Measurements from ENCODE around the gene AQP12B. TPM values are rescaled to one million over a fixed set of nuclear protein-coding genes. Genes with fewer than 3 reads are reported as not detected.

The AQP12B gene
- total and polyA plus RNA-seq, 4 donors: not detected

GRCh38 chr2:240728361-240728760 is 45.7 kb upstream of the AQP12B start:
- DNase-seq (ENCODE audit: low spot score): no peak
- no peak overlapping the region for H3K4me3 ChIP-seq (ENCODE audit: low read depth in 1 of 3, low read length in 3 of 3)
- WGBS: 95% methylated on average over 10 of the region's 10 CpGs
- H3K27me3 ChIP-seq (ENCODE audit: control insufficient read depth in 4 of 4, insufficient read depth in 4 of 4, low read length in 3 of 4): no peaks in the 10 kb centered on the region
- no peaks in the 10 kb centered on the region for H3K4me1 ChIP-seq (ENCODE audit: control insufficient read depth in 4 of 4, insufficient read depth in 4 of 4, low read length in 3 of 4)
- no peaks in the 10 kb centered on the region for H3K9me3 ChIP-seq (ENCODE audit: control insufficient read depth in 4 of 4, low read length in 3 of 4)
- no peaks in the 10 kb centered on the region for H3K36me3 ChIP-seq (ENCODE audit: control insufficient read depth in 4 of 4, insufficient read depth in 3 of 4, low read depth in 1 of 4, low read length in 3 of 4)
- H3K9ac ChIP-seq (ENCODE audit: low read depth in 1 of 2, low read length in 2 of 2): no peak overlapping the region
- TF ChIP-seq FOXA2 (IDR thresholded peaks at IDR 0.05) (no peak), MAX (IDR thresholded peaks at IDR 0.05) (no peak), EGR1 (IDR thresholded peaks at IDR 0.05; ENCODE audit: low read depth in 2 of 2) (no peak), HNF4A (conservative IDR thresholded peaks at IDR 0.05) (no peak), JUND (IDR thresholded peaks at IDR 0.05) (no peak), YY1 (IDR thresholded peaks at IDR 0.05) (no peak), ZBTB33 (IDR thresholded peaks at IDR 0.05) (no peak), RAD21 (IDR thresholded peaks at IDR 0.05) (no peak), FOXA1 (IDR thresholded peaks at IDR 0.05) (no peak), CTCF (IDR thresholded peaks at IDR 0.05; ENCODE audit: low read depth, low read length, missing input control) (no peak), NR2F2 (IDR thresholded peaks at IDR 0.05) (no peak), TAF1 (conservative IDR thresholded peaks at IDR 0.05) (no peak), REST (IDR thresholded peaks at IDR 0.05) (no peak), SP1 (IDR thresholded peaks at IDR 0.05) (no peak), RXRA (IDR thresholded peaks at IDR 0.05) (no peak), HNF4G (IDR thresholded peaks at IDR 0.05) (no peak), GABPA (IDR thresholded peaks at IDR 0.05 in 1 of 2, conservative IDR thresholded peaks at IDR 0.05 in 1 of 2) (no peak)
- TF ChIP-seq, protein P1, sequence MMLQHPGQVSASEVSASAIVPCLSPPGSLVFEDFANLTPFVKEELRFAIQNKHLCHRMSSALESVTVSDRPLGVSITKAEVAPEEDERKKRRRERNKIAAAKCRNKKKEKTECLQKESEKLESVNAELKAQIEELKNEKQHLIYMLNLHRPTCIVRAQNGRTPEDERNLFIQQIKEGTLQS (IDR thresholded peaks at IDR 0.05): no peak
- no peak overlapping the region for H3K27ac ChIP-seq (ENCODE audit: low read depth in 1 of 2, low read length in 2 of 2)

All from liver (tissue), 9 donors.